LNCaP clone FGC (cell line): Measurements from ENCODE around the gene NES.

Experiments used
- DNase-seq: peaks from one replicate; pipeline ENCODE4 v3.0.0-alpha.2; 2011; ENCODE audit warnings: low read depth
- H3K4me3 ChIP-seq: 2 replicates; pipeline ENCODE4 v1.5.1; 2011; ENCODE audit warnings: mild to moderate bottlenecking, low read depth, low read length, control low read depth
- CTCF ChIP-seq: IDR thresholded peaks from 2 replicates; pipeline ENCODE4 v1.5.1; 2012; ENCODE audit warnings: mild to moderate bottlenecking; ENCODE audit not compliant: control insufficient read depth, insufficient read depth; ENCODE audit errors: extremely low read depth

Gene NES

GRCh38 chr1:156670791-156671190 is 6.4 kb downstream of the NES start:
- no peak for DNase-seq
- no peak for TF ChIP-seq CTCF
- no peak overlapping the region for H3K4me3 ChIP-seq

GRCh38 chr1:156670359-156670758 is 6.8 kb downstream of the NES start:
- TF ChIP-seq CTCF, result no peak
- no peak overlapping the region for H3K4me3 ChIP-seq
- no peak for DNase-seq

GRCh38 chr1:156669794-156670193 is 7.4 kb downstream of the NES start:
- no peak for TF ChIP-seq CTCF
- H3K4me3 ChIP-seq, result no peak overlapping the region
- no peak for DNase-seq

- no peak for TF ChIP-seq CTCF
- no peak for DNase-seq
- no peak overlapping the region for H3K4me3 ChIP-seq
These were observed 8.2 kb downstream of the NES start for GRCh38 chr1:156668801-156669637.

GRCh38 chr1:156667968-156668709 is 9.1 kb downstream of the NES start:
- no peak overlapping the region for H3K4me3 ChIP-seq
- no peak for TF ChIP-seq CTCF
- DNase-seq, result no peak

GRCh38 chr1:156667610-156667967 is 9.6 kb downstream of the NES start:
- DNase-seq, result no peak
- no peak for TF ChIP-seq CTCF
- no peak overlapping the region for H3K4me3 ChIP-seq
